CD4-positive, alpha-beta T cell treated with Interleukin-1 beta for 1 hour (primary cell): ENCODE results near the gene MKLN1.
A peak's percentile ranks its signal among the peaks of the same experiment; 100 is the strongest.
"Not testable (repeated sequence)": the region's sequence is repeated elsewhere in the genome, so short reads cannot be mapped to it uniquely, and the experiment has no call there.

Experiments used
- DNase-seq, 2 donors: peaks; one replicate each; pipeline ENCODE4 v3.0.0-alpha.2; 2020 to 2022

The MKLN1 gene

DNA sequence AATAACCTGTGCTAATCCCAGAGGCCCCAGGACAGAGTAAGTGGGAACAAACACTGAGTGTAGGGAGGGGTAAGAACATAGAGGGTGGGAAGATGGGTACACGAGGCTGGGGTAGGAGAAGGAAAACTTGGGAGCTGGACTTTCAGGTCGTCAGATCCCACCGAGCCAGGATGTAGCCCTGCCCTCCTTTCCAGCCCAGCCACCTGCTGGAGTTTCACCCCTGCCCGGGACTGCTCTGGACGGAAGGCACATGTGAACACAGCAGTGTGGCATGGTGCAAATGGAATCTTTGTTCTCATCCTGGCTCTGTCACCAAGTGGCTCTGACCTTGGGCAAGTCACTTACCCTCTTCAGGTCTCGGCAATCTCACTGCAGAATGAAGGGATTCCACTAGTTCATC lies 176.0 kb downstream of the MKLN1 start:
- DNase-seq: no peak

DNA sequence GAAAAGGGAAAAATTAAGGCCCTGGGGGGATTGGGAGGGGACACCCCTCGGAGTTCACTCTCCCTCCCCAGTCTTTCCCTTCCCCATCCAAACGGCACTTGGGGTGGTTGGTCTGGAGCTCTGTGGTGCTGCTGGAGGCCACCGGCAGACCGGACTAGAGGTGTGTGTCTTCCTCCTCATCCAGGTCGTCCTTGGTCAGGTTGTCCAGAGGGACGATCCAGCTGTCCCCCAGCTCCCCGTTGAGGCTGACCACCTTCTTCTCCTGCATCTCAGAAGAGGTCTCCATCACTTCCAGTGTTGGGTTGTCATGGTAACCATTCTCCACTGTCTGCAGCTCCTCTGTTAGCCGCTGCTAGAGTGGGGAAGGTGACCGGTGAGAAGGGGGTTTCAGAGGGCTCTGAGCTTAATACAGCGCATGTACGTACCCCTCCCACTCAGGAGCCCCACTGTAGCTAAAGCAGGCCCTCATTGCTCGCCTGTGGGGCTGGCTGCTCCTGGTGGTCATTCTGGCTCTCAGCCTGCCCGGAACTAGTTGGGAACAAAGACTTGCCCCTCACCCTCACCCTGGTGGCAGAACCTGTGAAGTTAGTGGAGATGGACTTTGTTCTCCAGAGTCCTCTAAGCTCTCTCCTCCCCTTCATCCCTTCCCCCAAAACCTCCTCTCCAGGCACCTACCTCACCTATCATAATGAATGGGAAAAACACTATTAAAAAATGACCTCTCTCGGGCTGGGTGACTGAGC lies 176.7 kb downstream of the MKLN1 start:
- DNase-seq: no peak

DNA sequence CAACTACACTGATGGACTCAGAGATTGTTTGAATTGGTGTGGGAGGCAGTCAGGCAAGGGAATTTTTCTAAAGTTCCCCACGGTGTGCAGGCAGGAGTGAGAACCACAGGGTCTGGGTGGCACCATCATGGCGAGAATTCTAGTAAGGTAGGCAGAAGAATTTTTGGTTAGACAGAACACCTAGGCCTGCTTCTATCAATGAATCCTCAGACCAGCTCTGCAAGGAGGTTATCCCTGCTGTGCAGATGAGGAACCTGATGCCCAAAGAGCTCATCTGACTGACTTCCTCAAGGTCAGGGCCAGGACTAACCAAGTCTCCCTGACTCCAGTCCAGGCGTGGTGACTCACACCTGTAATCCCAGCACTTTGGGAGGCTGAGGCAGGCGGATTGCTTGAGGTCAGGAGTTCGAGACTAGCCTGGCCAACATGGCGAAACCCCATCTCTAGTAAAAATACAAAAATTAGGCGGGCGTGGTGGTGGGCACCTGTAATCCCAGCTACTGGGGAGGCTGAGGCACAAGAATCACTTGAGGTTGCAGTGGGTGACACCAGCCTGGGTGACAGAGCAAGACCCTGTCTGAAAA lies 177.5 kb downstream of the MKLN1 start:
- not testable (repeated sequence) for DNase-seq

DNA sequence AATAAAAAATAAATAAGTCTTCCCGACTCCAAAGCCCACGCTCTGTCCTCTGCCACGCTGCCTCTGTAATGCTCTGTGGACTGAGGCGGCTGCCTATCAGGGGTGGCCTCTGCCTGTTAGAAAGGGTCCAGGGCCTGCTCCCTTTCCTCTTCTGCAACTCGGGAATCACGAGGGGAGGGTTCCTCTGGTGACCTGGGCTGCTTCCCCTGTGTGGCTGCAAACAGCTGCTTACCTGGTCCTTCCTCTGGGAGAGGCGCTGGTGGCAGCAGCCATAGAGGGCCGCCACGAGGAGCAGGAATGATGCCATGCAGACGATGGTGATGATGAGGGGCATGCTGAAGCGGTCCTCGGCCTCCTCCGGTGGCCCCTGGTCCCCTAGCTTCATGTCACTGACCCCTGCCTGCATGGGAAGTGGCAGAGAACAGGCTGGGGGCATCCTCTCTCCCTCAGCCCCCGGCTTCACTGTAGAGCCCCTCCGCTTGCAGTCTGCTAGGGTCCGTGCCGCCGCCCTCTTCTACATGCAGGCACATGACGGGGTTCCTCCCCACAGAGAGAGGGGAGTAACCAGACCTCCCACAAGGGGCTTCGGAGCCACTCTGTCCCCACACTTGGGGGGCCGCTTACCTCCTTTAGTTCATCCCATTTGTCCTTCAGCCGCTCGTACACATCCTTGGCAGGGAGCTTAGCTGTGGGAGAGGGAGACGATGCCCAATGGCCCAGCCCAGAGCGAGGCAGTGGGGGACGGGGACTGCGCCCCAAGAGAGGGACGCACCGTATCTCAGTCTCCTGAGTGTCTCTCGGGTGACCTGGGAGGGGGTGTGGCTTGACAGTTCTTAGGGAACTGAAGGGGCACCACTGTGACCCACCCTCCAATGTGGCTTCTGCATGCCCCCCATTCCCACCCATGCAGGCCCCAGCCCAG lies 178.2 kb downstream of the MKLN1 start:
- no peak for DNase-seq

DNA sequence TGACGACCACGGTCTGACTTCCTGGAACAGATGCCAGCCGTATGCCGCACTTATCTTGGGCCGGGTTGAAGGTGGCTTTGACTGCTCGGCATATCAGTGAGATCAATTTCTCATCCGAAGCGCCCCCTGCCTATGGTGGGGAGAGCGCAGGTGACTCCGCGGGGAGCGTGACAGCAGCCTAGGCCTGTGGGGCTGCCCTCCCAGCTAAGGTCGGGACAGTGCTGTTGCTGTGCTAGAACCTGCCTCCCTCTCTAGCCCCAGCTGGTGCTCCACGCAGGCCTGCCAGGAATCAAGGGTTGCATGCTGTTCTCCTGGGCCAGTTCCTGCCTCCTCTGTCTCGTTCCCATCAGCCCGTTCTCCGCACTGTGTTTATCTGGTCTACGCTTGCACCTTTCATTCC lies 178.9 kb downstream of the MKLN1 start:
- DNase-seq: no peak

DNA sequence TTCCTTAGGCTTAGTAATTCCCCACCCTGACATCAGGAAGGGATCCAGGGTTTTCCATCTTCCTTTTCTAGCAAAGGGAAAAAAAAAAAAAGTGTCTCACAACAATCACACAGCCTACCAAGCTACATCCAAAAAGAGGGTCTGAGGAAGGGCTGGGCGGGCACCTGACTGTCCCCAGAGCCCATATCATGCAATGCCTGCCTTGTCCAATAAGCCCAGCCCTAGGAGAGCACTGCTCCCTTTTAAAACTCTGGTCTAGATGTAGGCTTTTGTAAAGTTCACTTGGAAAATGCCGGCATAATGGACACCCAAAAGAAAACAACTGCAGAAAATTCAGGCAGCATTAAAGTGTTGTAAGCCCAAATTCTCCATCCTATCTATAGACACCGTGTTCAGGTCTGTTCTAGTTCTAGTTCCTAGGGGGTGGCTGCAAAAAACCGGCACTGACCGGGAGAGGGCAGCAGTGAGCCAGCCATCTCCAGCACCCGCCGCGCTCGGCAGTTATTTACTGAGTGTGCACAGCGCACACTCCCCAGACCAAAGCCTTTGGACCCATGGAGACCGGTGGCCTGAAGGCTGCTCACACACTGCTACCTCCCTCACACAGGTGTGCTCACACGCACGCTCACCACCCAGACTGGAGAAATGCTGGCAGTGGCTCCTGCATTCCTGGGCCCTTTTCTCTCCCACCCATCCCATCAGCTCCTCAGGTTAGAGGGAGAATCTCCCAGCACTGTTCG lies 180.1 kb downstream of the MKLN1 start:
- DNase-seq: peak; percentile 68 to 73

DNA sequence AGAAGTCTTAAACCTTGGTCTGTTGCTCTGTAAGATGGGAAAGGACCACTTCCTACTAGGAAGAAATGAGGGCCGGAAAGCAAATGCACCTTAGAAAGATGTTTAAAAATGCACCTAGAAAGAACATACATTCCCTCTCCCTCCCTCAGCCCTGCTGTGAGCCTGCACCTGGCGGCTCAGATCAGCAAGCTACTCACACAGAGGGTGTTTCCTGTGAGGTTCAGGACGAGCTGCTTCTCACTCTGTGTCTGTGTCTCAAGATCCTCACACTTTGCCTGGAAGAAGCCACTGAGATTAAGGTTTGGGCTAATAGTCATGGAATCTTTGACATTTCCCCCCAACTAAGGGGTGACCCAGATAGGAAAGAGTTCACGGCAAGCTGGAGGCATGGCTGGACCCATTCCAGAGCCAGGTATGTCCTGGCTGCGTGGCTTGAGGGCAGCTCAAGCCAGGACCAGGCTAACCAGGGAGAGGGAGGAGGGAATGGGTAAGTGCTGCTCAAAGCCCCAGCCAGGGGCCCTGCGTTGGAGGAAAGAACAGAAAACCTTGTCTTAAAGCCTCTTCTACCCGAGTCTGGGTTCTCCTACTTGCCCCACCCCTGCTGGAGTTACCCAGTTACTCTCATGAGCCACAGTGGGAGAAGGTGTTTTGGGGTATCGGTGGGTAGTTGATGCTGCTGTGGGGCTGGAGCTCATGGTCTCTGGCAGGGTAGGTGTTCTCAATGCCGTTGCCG lies 181.2 kb downstream of the MKLN1 start:
- DNase-seq: no peak

DNA sequence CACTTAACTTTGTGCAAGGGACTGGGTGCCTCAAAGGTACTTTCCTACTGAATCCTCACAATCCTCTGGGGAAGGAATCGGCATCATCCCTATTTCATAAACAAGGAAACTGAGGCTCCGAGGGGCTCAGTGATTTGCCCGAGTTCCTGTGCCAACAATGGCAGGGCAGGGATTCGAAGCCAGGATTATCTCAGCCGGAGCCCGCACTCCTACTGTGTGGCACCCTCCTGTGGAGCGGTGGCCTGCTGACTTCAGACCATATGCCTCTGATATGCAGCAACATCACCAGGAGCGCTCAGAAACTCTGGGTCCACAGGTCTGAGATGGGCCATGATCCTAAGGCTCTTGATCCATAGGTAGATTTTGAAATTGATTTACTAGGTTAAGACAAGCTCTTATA lies 182.1 kb downstream of the MKLN1 start:
- DNase-seq: no peak

DNA sequence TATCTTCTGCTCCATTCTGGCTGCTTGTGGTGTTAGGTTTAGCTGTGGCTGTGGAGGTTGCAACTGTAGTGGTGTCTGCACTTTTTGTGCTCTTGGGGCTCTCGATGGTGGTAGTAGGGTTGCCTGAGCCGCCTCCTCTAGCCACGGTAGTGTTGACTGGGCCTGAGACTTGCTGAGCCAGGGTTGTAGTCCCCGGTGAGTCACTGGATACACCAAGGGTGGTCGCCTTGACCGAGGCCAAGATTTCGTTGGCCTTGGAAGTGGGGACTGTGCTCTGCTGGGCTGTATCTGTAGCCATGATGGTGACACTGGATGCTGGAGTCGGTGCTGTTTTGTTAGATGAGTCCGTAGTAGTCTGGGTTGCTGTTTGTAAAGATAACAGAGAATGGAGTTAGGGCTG lies 183.4 kb downstream of the MKLN1 start:
- no peak for DNase-seq

DNA sequence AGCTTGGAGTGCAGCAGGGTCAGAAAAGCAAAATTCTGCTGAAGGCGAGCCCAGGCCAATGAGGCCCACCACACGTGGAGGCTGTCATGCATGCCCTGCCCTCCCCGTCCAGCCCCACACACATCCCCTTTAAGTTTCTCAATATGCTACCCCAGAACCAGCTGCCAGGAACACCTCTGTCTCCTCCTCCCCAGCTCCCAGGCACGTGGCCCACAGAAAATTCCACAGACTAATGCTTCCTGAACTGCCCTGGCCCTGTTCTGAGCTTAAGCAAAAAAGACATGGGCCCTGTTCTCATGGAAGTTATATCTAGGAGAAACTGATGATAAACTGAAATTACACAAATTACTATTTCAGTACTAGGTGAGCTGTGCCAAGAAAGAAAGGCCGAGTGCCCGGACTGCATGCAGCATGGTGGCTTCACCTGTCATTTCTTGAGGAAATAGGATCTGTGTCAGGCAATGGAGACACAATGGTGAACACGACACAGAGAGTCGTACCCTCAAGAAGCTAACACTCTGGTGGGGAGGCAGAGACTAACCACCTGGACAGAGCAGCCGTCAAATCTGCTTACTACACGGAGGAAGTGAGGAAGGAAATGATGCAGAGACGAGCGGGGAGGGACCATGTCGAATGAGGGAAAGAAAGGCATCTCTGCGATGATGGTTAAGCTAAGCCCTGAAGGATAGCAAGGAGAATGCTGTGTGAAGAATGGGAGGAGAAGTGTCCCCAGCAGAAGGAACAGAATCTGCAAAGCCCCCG lies 184.3 kb downstream of the MKLN1 start:
- DNase-seq: no peak

DNA sequence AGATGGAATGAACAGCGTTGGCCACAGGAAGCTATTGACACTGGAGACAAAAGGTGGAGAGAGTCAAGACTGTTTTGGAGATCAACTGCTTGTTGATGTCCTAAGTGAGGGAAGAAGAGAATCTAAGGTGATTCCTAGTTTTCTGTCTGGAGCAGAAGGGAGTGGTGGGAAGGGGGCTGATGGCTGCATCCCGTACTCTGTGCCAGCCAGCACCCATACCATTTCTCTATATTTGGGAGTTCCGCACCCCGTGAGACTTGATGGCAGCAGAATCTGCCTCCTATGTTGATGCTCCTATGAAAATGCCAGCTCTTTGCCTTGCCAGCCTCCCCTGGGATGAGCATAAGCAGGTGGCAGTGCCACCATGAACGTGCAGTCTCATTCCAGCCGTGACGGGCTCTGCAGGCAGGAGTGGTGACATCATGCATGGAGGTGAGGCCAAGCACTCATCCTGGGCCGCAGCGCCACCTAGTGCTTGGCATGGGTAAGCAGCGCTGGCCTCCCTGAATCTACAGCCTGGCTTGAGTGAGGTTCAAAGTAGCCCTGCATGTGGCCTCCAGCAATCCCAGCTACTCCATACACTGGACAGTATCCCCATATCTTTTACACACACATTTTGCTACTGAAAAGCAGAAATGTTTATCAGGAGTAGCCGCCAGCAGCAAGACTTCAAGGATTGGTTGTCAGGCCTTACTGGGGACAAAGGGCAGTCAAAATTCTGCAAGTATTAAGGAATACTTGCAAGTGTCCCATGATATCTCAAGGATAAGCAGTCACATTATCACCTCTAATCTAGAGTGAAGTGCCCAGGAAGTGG lies 185.8 kb downstream of the MKLN1 start:
- DNase-seq: peak; percentile 70 to 74

DNA sequence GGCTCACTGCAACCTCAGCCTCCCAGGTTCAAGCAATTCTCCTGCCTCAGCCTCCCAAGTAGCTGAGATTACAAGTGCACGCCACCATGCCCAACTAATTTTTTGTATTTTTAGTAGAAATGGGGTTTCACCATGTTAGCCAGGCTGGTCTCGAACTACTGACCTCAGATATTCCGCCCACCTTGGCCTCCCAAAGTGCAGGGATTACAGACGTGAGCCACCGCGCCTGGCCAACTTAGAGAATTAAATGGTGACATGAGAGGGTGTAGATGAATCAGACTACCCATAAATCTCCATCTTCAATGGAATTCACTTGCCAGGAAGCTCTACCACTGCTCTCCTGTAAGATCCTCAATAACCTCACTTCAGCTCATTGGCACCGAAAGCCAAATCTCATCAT lies 187.8 kb downstream of the MKLN1 start:
- not testable (repeated sequence) for DNase-seq

DNA sequence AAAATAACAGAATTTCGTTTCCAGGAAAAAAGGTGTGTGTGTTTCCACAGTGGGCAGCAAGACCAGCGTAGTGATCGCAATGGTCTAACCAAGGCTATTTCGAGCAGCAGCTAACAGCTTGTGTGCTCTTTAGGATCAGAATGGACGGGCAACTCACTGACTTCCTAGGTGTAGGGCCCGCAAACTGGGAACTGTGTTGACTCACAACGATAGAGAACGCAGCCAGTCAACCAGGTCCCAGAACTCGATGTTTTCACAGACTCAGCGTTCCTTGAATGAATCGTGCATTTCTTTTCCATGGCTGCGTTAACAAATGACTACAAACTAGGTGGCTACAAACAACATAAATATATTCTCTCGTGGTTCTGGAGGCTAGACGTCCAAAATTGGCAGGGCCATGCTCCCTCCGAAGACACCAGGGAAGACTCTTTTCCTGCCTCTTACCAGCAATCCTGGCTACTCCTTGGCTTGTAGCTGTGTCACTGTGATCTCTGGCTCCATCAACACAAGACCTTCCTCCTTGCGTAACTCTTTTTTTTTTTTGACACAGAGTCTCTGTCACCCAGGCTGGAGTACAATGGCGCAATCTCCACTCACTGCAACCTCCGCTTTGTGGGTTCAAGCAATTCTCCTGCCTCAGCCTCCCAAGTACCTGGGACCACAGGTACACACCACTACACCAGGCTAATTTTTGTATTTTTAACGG lies 189.7 kb downstream of the MKLN1 start:
- no peak for DNase-seq

DNA sequence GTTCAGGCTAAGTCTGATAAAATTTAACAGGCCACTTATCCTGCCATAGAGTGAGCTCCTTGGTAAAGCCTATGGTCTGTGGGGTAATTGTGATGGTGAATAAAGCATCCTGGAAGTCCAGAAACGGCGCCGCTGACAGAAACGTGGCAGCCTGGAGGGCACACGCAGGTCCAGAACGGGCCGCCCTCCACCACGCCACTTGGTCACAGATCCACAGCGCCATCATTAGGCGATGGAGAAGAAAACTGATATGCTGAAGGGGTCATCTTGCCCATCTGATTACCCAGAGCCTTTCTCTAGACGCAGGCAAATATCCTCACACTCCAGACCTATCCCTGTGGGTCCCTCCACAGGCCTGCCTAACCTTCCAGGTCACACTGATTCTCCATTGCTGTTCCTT lies 190.9 kb downstream of the MKLN1 start:
- DNase-seq: no peak

DNA sequence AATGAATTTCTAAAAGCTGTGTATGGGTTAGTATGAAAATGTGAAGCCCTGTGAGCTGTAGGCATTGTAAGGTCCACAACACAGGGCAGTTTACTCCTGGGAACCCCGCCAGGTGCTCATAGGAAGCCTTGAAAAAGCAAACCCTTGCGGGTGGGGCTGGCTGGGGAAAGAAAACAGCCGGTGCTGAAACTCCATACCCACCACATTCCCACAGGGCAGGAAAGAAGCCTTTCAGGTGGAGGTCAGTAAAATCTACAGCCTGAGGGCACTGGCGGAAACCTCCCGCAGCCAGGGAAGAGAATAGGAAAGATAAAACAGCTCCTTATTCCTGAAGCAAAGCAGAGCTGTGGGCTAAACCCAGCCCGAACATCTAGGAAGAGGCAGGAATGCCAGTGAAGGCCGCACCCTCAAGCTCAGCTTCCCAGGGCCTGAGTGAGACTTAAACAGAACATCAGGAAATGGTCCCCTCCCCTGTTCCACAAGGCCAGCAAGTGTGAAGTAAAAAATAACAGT lies 194.0 kb downstream of the MKLN1 start:
- DNase-seq: no peak

DNA sequence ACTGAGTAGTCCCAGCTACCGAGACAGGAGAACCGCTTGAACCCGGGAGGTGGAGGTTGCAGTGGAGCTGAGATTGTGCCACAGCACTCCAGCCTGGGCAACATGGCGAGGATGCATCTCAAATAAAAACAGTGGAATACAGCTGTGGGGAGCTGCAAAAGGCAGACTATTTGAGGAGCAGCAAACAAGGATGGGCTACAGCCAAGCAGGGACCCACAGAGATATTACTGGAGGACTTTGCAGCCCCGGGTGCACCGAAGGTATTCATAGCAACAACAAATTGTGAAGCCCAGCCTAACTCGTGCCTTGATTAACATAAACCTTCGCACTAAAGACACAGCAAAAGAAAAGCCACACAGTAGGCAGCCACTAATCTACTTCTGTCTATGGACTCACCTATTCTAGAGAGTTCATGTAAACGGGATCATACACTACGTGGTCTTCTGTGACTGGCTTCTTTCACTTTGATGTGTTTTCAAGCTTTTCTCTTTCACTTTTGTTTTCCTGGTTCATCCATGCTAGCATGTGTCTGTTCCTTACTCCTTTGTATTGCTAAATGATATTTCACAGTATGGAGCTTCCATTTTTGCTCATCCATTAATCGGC lies 194.8 kb downstream of the MKLN1 start:
- peak in 1 of 2 donors; percentile 22 for DNase-seq

DNA sequence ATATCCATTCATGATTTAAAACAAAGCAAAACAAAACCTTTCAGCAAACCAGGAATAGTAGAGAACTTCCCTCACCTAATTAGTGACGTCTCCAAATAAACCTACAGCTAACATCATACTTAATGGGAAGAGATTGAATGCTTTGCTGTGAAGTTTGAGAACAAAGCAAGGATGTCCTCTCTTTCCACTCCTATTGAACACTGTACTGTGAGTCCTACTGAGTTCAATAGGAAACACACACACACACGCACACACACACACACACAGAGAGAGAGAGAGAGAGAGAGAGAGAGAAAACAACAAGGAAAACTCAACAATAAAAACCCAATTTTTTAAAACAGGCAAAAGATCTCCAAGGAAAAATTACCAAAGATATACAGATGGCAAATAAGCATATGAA lies 196.4 kb downstream of the MKLN1 start:
- no peak for DNase-seq

DNA sequence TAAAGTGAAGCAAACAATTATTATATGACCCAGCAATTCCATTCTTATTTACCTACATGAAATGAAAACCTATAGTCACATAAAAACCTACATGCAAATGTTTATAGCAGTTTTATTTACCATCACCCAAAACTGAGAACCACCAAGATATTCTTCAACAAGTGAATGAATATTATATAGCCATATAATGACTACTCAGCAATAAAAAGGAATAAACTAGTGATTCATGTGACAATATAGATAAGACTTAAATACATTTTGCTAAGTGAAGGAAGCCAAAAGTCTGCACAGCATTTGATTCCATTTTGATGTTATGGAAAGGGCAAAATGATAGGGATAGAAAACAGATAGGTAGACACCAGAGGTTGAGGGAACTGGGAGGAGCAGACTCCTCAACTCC lies 197.0 kb downstream of the MKLN1 start:
- no peak for DNase-seq

DNA sequence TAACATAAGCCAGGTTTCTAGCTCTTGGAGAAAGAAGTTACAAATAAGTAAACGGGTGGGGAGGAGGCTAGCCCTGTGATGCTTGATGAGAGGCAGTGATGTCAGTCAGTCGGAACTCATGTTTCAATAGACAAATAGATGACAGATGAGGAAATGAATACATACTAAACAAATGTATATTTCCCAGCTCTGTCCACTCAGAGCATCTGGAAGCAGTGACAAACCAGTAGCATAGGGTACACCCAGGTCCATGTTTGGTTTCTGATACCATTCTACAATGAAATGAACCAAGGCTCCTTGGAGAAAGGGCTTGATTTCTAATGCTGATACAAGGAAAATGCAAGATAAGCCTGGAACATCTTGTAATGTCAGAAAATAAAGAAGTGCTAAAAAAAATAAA lies 198.1 kb downstream of the MKLN1 start:
- no peak for DNase-seq
